Central memory CD8-positive, alpha-beta T cell (primary cell): ENCODE data around the gene ASS1.

Experiments
- ATAC-seq: fragments of 150-1000 bp; cut with Tn5 transposase; replicated peaks from 2 replicates; pipeline ENCODE4 v1.10.0; 2022; ENCODE audit warnings: mild to moderate bottlenecking, moderate FRiP score, moderate number of reproducible peaks; ENCODE audit not compliant: poor library complexity, severe bottlenecking; ENCODE audit errors: extremely low read depth
- DNase-seq, 2 donors: peaks; one replicate each; pipeline ENCODE4 v3.0.0; 2021; ENCODE audit warnings: low spot score in 2 of 2
- H3K27ac Mint-ChIP-seq: one replicate; pipeline ENCODE4 v1.8.0; 2022; ENCODE audit warnings: low read depth, mild to moderate bottlenecking, moderate library complexity, mixed read lengths
- H3K27me3 Mint-ChIP-seq: one replicate; pipeline ENCODE4 v1.8.0; 2022; ENCODE audit warnings: mixed read lengths
- H3K36me3 Mint-ChIP-seq: one replicate; pipeline ENCODE4 v1.8.0; 2022; ENCODE audit warnings: mild to moderate bottlenecking, moderate library complexity, mixed read lengths; ENCODE audit not compliant: insufficient read depth
- H3K4me1 Mint-ChIP-seq: one replicate; pipeline ENCODE4 v1.8.0; 2022; ENCODE audit warnings: mixed read lengths
- H3K4me3 Mint-ChIP-seq: one replicate; pipeline ENCODE4 v1.8.0; 2022; ENCODE audit warnings: mild to moderate bottlenecking, moderate library complexity, mixed read lengths
- H3K9me3 Mint-ChIP-seq: one replicate; pipeline ENCODE4 v1.8.0; 2022; ENCODE audit warnings: mixed read lengths

Gene ASS1

GRCh38 chr9:130478736-130479575 is 34.2 kb downstream of the ASS1 start:
- ATAC-seq (no peak), DNase-seq (no peak)
- Mint-ChIP-seq H3K9me3 (no peaks in the 10 kb centered on the region), H3K4me1 (no peaks in the 10 kb centered on the region), H3K27me3 (peaks cover 22% of the 10 kb centered on the region), H3K36me3 (no peaks in the 10 kb centered on the region), H3K27ac (no peak overlapping the region), H3K4me3 (no peak overlapping the region)

- Mint-ChIP-seq H3K4me1 (no peaks in the 10 kb centered on the region), H3K27me3 (peaks cover 29% of the 10 kb centered on the region)
These were observed 34.8 kb downstream of the ASS1 start for GRCh38 chr9:130479587-130479986.

GRCh38 chr9:130480673-130481072 is 35.9 kb downstream of the ASS1 start:
- no peak overlapping the region for H3K27ac Mint-ChIP-seq

More at GRCh38 chr9:130479587-130479986, 34.8 kb downstream of the ASS1 start:
- Mint-ChIP-seq H3K9me3 (no peaks in the 10 kb centered on the region), H3K27ac (no peak overlapping the region), H3K36me3 (peaks cover 2% of the 10 kb centered on the region), H3K4me3 (no peak overlapping the region)
- DNase-seq (no peak), ATAC-seq (no peak)

GRCh38 chr9:130482463-130482862 is 37.7 kb downstream of the ASS1 start:
- Mint-ChIP-seq H3K4me1 (no peaks in the 10 kb centered on the region), H3K36me3 (peaks cover 2% of the 10 kb centered on the region), H3K9me3 (no peaks in the 10 kb centered on the region), H3K27me3 (peaks cover 30% of the 10 kb centered on the region), H3K27ac (no peak overlapping the region), H3K4me3 (no peak overlapping the region)
- no peak for ATAC-seq
- DNase-seq: no peak

More at GRCh38 chr9:130480673-130481072, 35.9 kb downstream of the ASS1 start:
- H3K27me3 Mint-ChIP-seq: peaks cover 30% of the 10 kb centered on the region
- H3K9me3 Mint-ChIP-seq: no peaks in the 10 kb centered on the region
- no peak for ATAC-seq
- DNase-seq: no peak
- H3K4me1 Mint-ChIP-seq: no peaks in the 10 kb centered on the region
- H3K4me3 Mint-ChIP-seq: no peak overlapping the region
- peaks cover 2% of the 10 kb centered on the region for H3K36me3 Mint-ChIP-seq

- peaks cover 2% of the 10 kb centered on the region for H3K36me3 Mint-ChIP-seq
- no peaks in the 10 kb centered on the region for H3K4me1 Mint-ChIP-seq
- no peak overlapping the region for H3K27ac Mint-ChIP-seq
- no peak for DNase-seq
- H3K27me3 Mint-ChIP-seq: peaks cover 30% of the 10 kb centered on the region
- no peak overlapping the region for H3K4me3 Mint-ChIP-seq
- H3K9me3 Mint-ChIP-seq: no peaks in the 10 kb centered on the region
- no peak for ATAC-seq
These were observed 38.7 kb downstream of the ASS1 start for GRCh38 chr9:130483371-130483971.

GRCh38 chr9:130484362-130485072 is 39.8 kb downstream of the ASS1 start:
- peaks cover 2% of the 10 kb centered on the region for H3K36me3 Mint-ChIP-seq
- no peak overlapping the region for H3K4me3 Mint-ChIP-seq
- H3K4me1 Mint-ChIP-seq: no peaks in the 10 kb centered on the region
- DNase-seq (no peak), ATAC-seq (no peak)
- no peaks in the 10 kb centered on the region for H3K9me3 Mint-ChIP-seq
- peaks cover 30% of the 10 kb centered on the region for H3K27me3 Mint-ChIP-seq
- no peak overlapping the region for H3K27ac Mint-ChIP-seq

- Mint-ChIP-seq H3K4me1 (no peaks in the 10 kb centered on the region), H3K4me3 (no peak overlapping the region), H3K9me3 (no peaks in the 10 kb centered on the region), H3K36me3 (peaks cover 2% of the 10 kb centered on the region), H3K27me3 (peaks cover 36% of the 10 kb centered on the region), H3K27ac (no peak overlapping the region)
- ATAC-seq (no peak), DNase-seq (no peak)
These were observed 41.3 kb downstream of the ASS1 start for GRCh38 chr9:130486103-130486502.

GRCh38 chr9:130487500-130487899 is 42.7 kb downstream of the ASS1 start:
- no peaks in the 10 kb centered on the region for H3K4me1 Mint-ChIP-seq
- peaks cover 35% of the 10 kb centered on the region for H3K27me3 Mint-ChIP-seq
- H3K36me3 Mint-ChIP-seq: peaks cover 2% of the 10 kb centered on the region
- H3K27ac Mint-ChIP-seq: no peak overlapping the region
- no peaks in the 10 kb centered on the region for H3K9me3 Mint-ChIP-seq
- ATAC-seq (no peak), DNase-seq (no peak)
- H3K4me3 Mint-ChIP-seq: no peak overlapping the region

- Mint-ChIP-seq H3K27me3 (peaks cover 22% of the 10 kb centered on the region), H3K9me3 (no peaks in the 10 kb centered on the region), H3K36me3 (peaks cover 2% of the 10 kb centered on the region), H3K27ac (no peak overlapping the region), H3K4me3 (no peak overlapping the region), H3K4me1 (no peaks in the 10 kb centered on the region)
- DNase-seq (no peak), ATAC-seq (no peak)
These were observed 44.0 kb downstream of the ASS1 start for GRCh38 chr9:130488621-130489330.

- no peak for ATAC-seq
- no peak overlapping the region for H3K4me3 Mint-ChIP-seq
- peaks cover 28% of the 10 kb centered on the region for H3K27me3 Mint-ChIP-seq
- H3K27ac Mint-ChIP-seq: no peak overlapping the region
- no peak for DNase-seq
- no peaks in the 10 kb centered on the region for H3K4me1 Mint-ChIP-seq
- H3K36me3 Mint-ChIP-seq: no peaks in the 10 kb centered on the region
- H3K9me3 Mint-ChIP-seq: no peaks in the 10 kb centered on the region
These were observed 46.2 kb downstream of the ASS1 start for GRCh38 chr9:130490981-130491380.

GRCh38 chr9:130491830-130492482 is 47.2 kb downstream of the ASS1 start:
- no peak overlapping the region for H3K4me3 Mint-ChIP-seq
- no peaks in the 10 kb centered on the region for H3K9me3 Mint-ChIP-seq
- no peak for ATAC-seq
- no peaks in the 10 kb centered on the region for H3K4me1 Mint-ChIP-seq
- DNase-seq: no peak
- H3K27ac Mint-ChIP-seq: no peak overlapping the region
- H3K27me3 Mint-ChIP-seq: peaks cover 31% of the 10 kb centered on the region
- no peaks in the 10 kb centered on the region for H3K36me3 Mint-ChIP-seq

- Mint-ChIP-seq H3K9me3 (no peaks in the 10 kb centered on the region), H3K4me3 (no peak overlapping the region), H3K4me1 (no peaks in the 10 kb centered on the region), H3K36me3 (no peaks in the 10 kb centered on the region), H3K27me3 (peaks cover 31% of the 10 kb centered on the region), H3K27ac (no peak overlapping the region)
- ATAC-seq (no peak), DNase-seq (no peak)
These were observed 48.3 kb downstream of the ASS1 start for GRCh38 chr9:130493021-130493420.
